ENCODE measurements around the gene CRTC3. TPM values are rescaled to one million over a fixed set of nuclear protein-coding genes. Genes with fewer than 3 reads are reported as not detected.

CRTC3 gene
- total and polyA plus RNA-seq, 3 donors from 2014 or later, result 47.1 to 125 (median 105) TPM

DNA sequence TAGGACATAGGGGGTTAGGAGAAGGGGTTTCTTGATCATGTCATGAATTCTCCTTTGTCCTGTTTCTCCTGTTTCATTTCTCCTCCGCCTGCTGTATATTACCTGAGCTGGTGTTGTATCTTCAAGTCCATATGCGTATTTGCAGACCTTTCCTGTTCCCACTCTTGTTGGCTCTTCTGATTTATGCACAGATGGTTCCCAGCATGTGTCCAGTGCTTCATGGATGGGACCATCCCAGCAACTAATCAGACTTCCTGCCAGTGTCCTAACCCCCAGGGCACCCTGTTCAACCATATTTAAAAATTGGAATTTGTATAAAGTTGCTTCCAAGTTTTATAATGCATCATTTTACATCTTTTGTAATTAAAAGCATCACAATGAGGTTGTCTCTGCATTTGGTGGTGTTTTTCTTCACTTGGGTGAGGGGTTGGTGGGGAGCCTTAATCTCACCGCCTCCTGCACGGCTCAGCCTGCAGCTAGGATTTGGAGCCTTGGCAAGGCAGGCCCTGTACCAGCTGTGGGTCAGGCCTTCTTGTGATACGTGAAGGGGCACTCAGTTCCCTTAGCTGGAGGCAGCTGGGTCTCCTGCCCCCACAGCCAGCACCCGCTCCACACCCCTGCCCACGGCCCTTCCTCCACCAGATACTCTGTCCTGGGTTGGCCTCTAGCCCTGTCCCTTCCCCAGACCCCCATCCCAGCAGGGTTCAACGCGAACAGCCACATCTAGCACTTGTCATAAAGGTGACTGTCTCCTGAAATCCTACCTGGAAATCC lies 115.4 kb downstream of the CRTC3 start:
- intact Hi-C loops (cut with DNase I; ENCODE audit: low total_unique reads), result loop anchor here (10.0 kb wide), 1 partner anchor 240 kb away; the partner anchor contains the start of gene FES
- peaks cover 5% of the 10 kb centered on the region for H3K4me1 ChIP-seq
- no peaks in the 10 kb centered on the region for H3K27me3 ChIP-seq
- no peak overlapping the region for H3K4me3 ChIP-seq
- no peaks in the 10 kb centered on the region for H3K36me3 ChIP-seq (ENCODE audit: low read depth, missing control alignments)
- no peak overlapping the region for H3K27ac ChIP-seq
- TF ChIP-seq POLR2A (IDR thresholded peaks at IDR 0.05), result no peak
- TF ChIP-seq, protein P1, sequence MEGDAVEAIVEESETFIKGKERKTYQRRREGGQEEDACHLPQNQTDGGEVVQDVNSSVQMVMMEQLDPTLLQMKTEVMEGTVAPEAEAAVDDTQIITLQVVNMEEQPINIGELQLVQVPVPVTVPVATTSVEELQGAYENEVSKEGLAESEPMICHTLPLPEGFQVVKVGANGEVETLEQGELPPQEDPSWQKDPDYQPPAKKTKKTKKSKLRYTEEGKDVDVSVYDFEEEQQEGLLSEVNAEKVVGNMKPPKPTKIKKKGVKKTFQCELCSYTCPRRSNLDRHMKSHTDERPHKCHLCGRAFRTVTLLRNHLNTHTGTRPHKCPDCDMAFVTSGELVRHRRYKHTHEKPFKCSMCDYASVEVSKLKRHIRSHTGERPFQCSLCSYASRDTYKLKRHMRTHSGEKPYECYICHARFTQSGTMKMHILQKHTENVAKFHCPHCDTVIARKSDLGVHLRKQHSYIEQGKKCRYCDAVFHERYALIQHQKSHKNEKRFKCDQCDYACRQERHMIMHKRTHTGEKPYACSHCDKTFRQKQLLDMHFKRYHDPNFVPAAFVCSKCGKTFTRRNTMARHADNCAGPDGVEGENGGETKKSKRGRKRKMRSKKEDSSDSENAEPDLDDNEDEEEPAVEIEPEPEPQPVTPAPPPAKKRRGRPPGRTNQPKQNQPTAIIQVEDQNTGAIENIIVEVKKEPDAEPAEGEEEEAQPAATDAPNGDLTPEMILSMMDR (IDR thresholded peaks at IDR 0.05), result no peak
- H3K9me3 ChIP-seq, result no peaks in the 10 kb centered on the region
- DNase-seq, result no peak
- WGBS, 2 donors, result 74 to 83% methylated on average over 8 to 9 of the region's 9 CpGs

DNA sequence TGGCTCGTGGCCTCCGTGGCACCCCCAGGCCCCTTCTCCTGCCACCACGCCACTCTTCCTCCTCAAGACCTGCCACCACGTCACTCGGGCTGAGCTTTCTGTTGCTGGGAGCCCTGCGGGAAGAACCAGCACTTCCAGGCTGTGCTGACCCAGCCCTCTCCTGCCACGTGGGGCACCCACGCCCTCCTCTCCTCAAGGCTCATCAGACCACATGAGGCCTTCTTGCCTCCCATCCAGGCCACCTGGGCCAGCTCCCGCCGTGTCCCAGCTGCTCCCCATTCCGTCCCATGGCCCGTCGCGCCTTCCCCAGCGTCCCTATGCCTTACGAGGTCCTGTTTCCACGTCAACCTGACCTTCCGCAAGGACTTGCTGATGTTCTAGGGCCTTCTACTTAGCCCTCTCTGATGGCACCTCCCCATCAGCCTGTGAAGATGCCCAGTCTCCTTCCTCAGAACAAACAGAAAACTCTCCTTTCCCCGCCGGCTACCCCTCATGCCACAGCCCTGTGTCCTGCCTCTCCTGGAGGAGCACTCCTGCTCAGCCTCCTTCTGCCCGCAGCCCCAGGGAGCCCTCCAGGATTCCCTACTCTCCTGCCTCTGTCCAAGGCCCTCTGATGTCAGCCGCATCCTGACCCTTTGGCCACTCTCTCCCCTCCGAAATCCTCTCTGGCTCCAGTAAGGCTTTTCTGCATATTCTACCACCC lies 116.3 kb downstream of the CRTC3 start:
- Histone ChIP-seq H3K27ac (no peak overlapping the region), H3K9me3 (no peaks in the 10 kb centered on the region), H3K27me3 (no peaks in the 10 kb centered on the region), H3K36me3 (ENCODE audit: low read depth, missing control alignments) (no peaks in the 10 kb centered on the region), H3K4me3 (no peak overlapping the region), H3K4me1 (peaks cover 5% of the 10 kb centered on the region)
- WGBS, 2 donors, result 80 to 85% methylated on average over 23 of the region's 23 CpGs
- intact Hi-C loops (cut with DNase I; ENCODE audit: low total_unique reads), result loop anchor here (10.0 kb wide), 1 partner anchor 239 kb away; the partner anchor contains the start of gene FES
- TF ChIP-seq, protein P1 (IDR thresholded peaks at IDR 0.05), result no peak
- TF ChIP-seq POLR2A (IDR thresholded peaks at IDR 0.05), result no peak
- DNase-seq, result no peak

DNA sequence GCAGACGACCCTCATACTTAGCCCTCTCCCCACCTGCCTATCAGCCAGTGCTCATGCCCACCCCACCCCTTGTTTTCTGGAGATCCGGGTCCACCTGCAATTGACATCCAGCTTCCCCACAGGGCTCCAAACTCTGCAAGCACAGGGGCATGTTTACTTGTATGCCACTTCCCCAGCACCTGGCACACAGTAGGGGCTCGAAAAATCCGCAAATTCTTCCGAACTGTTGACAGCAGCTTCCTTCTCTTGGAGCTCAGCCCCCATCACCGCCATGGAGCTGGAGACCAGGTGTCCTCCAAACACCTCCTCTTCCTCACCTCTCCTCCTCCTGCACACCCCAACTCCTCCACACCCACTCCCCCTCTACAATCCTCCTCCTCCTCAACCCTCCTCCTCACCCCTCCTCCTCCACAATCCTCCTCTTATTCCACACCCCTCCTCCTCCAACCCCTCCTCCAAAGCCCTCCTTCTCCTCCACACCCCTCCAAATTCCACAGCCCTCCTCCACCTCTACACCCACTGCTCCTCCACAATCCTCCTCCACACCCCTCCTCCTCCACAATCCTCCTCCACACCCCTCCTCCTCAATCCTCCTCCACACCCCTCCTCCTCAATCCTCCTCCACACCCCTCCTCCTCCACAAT lies 117.1 kb downstream of the CRTC3 start:
- H3K36me3 ChIP-seq (ENCODE audit: low read depth, missing control alignments), result no peaks in the 10 kb centered on the region
- TF ChIP-seq, protein P1 (IDR thresholded peaks at IDR 0.05), result no peak
- no peak for TF ChIP-seq POLR2A (IDR thresholded peaks at IDR 0.05)
- DNase-seq, result no peak
- 82 to 84% methylated on average over 6 of the region's 6 CpGs for WGBS, 2 donors
- intact Hi-C loops (cut with DNase I; ENCODE audit: low total_unique reads), result loop anchor here (10.0 kb wide), 1 partner anchor 238 kb away; the partner anchor contains the start of gene FES
- H3K4me3 ChIP-seq, result no peak overlapping the region
- no peaks in the 10 kb centered on the region for H3K27me3 ChIP-seq
- no peaks in the 10 kb centered on the region for H3K9me3 ChIP-seq
- peaks cover 5% of the 10 kb centered on the region for H3K4me1 ChIP-seq
- H3K27ac ChIP-seq, result no peak overlapping the region

DNA sequence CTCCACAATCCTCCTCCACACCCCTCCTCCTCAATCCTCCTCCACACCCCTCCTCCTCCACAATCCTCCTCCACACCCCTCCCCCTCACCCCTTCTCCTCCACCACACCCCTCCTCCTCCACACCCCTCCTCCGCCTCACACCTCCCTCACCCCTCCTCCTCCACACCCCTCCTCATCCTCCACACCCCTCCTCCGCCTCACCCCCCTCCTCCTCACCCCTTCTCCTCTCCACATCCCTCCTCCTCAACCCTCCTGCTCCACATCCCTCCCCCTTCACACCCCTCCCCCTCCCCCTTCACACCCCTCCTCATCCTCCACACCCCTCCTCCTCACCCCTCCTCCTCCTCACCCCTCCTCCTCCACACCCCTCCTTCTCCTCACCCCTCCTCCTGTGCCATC lies 117.6 kb downstream of the CRTC3 start:
- 79% methylated on average over 2 of the region's 2 CpGs; no CpG with 5 or more reads in 1 of the 2 donors for WGBS, 2 donors
- Histone ChIP-seq H3K4me3 (no peak overlapping the region), H3K36me3 (ENCODE audit: low read depth, missing control alignments) (no peaks in the 10 kb centered on the region), H3K27me3 (no peaks in the 10 kb centered on the region), H3K4me1 (peaks cover 5% of the 10 kb centered on the region), H3K9me3 (no peaks in the 10 kb centered on the region), H3K27ac (no peak overlapping the region)
- no peak for DNase-seq
- TF ChIP-seq POLR2A (IDR thresholded peaks at IDR 0.05), result no peak
- TF ChIP-seq, protein P1 (IDR thresholded peaks at IDR 0.05), result no peak
- intact Hi-C loops (cut with DNase I; ENCODE audit: low total_unique reads), result loop anchor here (10.0 kb wide), 1 partner anchor 237 kb away; the partner anchor contains the start of gene FES

Data from testis (tissue), 3 donors.